ENCODE data around the gene GYPB.
"Not testable (repeated sequence)": the region's sequence is repeated elsewhere in the genome, so short reads cannot be mapped to it uniquely, and the experiment has no call there.

DNA sequence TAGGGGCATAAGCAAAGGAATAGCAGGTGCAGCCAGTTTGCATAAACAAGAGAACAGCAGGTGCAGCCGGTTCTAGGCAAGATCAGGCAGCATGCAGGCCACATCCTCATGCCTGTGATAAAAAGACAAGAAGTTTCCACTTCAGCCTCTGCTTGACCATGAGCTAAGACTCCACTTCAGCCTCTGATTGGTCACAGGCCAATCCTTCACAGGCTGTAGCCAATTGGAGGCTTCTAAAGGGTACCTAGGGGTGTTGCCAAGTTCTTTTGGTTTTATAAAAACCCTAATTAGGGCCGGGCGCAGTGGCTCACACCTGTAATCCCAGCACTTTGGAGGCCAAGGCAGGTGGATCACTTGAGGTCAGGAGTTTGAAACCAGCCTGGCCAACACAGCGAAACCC lies 23.0 kb downstream of the GYPB start:
- not testable (repeated sequence) for TF ChIP-seq POLR2A (IDR thresholded peaks at IDR 0.05); POLR2AphosphoS5 (IDR thresholded peaks at IDR 0.05; ENCODE audit: insufficient read depth in 1 of 2, low read depth in 1 of 2)
